Myometrial cell (primary cell): Measurements from ENCODE around the gene CCDC158. TPM values are rescaled to one million over a fixed set of nuclear protein-coding genes. Genes with fewer than 3 reads are reported as not detected.

Experiments
- total RNA-seq: library from RNA; depleted of rRNA; stranded (reverse); fragments of >200 nt; gene quantifications from 2 replicates; pipeline ENCODE4 v1.2.3, GENCODE V29; 2015

Gene CCDC158
- not detected in 2 replicates for total RNA-seq

DNA sequence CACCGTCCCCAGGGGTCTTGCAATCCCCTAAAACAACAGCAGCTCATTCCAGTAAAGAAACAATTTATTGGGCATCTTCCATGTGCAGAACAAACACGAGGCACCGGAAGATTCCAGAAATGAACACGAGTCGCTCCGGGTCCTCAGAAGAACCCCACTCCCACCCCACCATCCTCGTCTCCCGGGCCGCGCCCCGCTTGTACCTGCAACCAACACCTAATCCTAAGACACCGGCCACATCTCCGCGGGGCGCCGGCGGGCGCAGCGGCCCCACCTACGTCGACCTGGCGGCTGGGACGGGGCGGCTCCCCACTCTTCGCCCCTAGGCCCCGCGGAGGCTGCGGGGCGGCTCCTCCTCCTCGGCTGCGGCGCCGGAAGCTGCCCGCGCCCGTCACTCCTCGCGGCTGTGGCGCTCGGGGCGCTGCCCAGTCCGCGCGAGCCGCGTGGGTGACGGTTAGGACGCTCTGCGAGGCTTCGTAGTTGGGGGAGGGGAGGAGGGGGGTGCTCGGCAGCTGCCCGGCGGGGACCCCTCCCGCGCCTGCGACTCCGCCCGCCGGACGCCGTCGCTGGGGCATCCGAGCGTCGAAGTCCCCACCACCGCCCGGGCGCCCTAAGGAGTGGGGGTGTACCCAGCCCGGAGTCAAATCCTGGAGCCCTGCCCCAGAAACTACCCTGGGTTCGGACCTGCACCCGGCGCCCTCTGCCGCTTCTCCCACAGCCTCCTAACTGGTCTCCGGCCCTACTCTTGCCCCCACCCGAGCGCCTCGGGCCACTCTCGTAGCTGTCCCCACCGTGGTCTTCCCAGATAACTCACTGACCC lies at the start of gene CCDC158:
TSS of gene CCDC158 (minus strand) at position 380 of the 820 bp plus-strand sequence. CDS start 17,934 bp downstream, outside the sequence.

DNA sequence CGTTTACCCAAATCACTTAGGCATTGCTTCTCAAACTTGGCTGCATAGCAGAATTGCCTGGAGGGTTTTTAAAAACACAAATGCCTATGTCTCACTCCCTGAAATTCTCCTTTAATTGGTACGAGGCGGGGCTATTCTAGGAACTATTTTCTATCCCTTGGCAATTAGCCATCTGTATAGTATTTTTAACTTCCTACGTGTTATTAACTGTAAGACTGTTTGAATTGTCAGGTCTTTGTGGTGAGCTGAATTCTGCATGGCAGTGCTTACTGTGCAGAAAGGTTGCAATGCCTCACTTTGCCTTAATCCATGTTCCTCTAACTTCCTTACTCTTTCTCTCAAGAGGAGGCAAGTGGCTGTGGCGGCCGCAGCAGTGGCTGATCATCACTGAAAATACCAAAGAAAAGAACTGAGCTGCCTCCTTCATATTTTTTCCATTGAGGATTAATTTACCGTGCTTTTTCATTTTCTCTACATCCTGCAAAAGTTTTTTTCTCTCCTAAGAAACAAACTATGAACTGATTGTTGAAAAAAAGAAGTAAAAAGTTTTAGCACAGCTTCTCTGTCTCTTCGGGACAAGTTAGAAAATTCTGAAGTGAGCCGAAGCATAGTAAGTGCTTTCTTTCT lies 14.1 kb upstream of the CCDC158 start, which contains the start of gene SHROOM3:
TSS of gene SHROOM3 (plus strand) at position 329 of the 627 bp plus-strand sequence. CDS start 824 bp downstream, outside the sequence.

DNA sequence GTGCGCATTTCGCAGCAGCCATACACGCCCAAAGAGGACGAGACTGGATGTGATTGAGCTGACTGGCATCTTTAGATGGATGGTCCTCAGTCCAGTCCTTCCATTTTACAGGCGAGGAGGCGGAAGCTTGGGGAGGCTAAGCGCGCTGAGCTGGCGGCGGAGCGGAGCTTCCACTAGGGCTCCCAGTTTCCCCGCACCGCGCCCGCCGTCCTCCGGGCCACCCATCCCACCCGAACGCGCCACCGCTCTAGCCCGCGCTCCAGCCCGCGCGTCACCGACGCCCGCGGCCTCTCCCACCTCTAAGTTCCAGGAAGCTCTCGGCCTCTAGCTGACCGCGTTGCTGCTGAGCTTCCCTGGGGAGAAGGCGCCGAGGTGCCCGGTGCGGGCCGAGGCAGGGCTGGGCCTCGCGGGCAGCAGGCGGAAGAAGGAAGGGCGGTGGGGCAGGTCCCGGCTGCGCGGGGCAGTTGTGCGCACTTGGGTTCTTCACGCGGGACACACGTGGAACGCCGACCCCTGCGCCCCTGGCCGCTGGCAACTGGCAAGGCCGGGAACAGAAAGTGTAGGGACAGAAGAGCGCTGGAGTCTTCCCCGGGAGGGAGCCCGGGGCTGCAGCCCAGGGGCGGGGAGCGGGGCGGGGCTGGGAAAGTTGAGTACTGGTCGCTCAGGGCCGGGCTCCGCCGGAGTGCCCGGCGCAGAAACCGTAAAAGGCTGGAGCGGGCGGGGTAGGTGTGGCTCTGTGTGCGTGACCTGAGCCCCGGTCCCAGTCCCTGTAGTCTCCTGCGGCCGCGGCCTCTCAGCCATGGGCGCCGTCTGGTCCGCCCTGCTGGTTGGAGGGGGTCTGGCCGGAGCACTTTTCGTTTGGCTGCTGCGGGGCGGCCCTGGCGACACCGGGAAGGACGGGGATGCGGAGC lies 114.7 kb downstream of the CCDC158 start, which contains the start of gene STBD1:
TSS of gene STBD1 (plus strand) at position 763 of the 911 bp plus-strand sequence. CDS start at position 800, 37 bp downstream.

Other genes with a start within 250 kb of the CCDC158 start
- 115 and 135 TPM in 2 replicates for gene SCARB2, start 207.3 kb downstream of the CCDC158 start, total RNA-seq
- under 0.01 and 0.86 TPM in 2 replicates for gene FAM47E, start 169.4 kb downstream of the CCDC158 start, total RNA-seq
- gene STBD1, start 114.4 kb downstream of the CCDC158 start, total RNA-seq, result 3.7 and 4.3 TPM in 2 replicates
- 4.8 and 6.6 TPM in 2 replicates for gene SHROOM3, start 14.1 kb upstream of the CCDC158 start, total RNA-seq